Caco-2 (cell line): Measurements from ENCODE around the gene ABI2. TPM values are rescaled to one million over a fixed set of nuclear protein-coding genes. Genes with fewer than 3 reads are reported as not detected.

Experiments
- BruUV-seq: library from RNA; stranded (reverse); fragments of 400-500 nt; replicated peaks from 2 replicates; lab custom pipeline; 2021; lab: Mats Ljungman, UMichigan
- CTCF ChIA-PET: fragments of 300-600 bp; sonication (Branson Sonifier 250); formaldehyde crosslinking; loops from one replicate; lab custom pipeline; 2022; ENCODE audit warnings: antibody characterized with exemption; lab: Charles Lee
- POLR2A ChIA-PET: fragments of 300-600 bp; sonication (Branson Sonifier 250); formaldehyde crosslinking; loops from one replicate; lab custom pipeline; 2022; ENCODE audit warnings: antibody characterized with exemption; lab: Charles Lee
- DNase-seq, 2 experiments: peaks; one replicate each; pipeline versions ENCODE4 v3.0.0 to v3.0.0-alpha.2; 2020 to 2022
- H3K27me3 ChIP-seq: replicated peaks from 2 replicates; pipeline ENCODE4 v1.6.0; 2011; ENCODE audit warnings: low read length; ENCODE audit not compliant: control insufficient read depth, insufficient read depth
- H3K36me3 ChIP-seq: 2 replicates; pipeline ENCODE4 v1.5.1; 2011; ENCODE audit warnings: low read length; ENCODE audit not compliant: control insufficient read depth, insufficient read depth
- H3K4me1 ChIP-seq: fragments of 250-450 bp; sonication (Bioruptor Pico); 2 replicates; pipeline ENCODE4 v1.5.1; 2020; ENCODE audit warnings: mild to moderate bottlenecking
- H3K4me3 ChIP-seq: 2 replicates; pipeline ENCODE4 v1.5.1; 2011; ENCODE audit warnings: low read depth, mild to moderate bottlenecking, control low read depth, low read length
- H3K9me3 ChIP-seq: fragments of 250-450 bp; sonication (Bioruptor Pico); 2 replicates; pipeline ENCODE4 v1.5.1; 2020; ENCODE audit warnings: mild to moderate bottlenecking, moderate library complexity
- H3K27ac Mint-ChIP-seq: one replicate; pipeline ENCODE4 v1.8.0; 2022; ENCODE audit warnings: mixed read lengths; ENCODE audit not compliant: unreplicated experiment
- H3K27me3 Mint-ChIP-seq: one replicate; pipeline ENCODE4 v1.8.0; 2022; ENCODE audit warnings: mixed read lengths; ENCODE audit not compliant: insufficient read depth, unreplicated experiment
- H3K36me3 Mint-ChIP-seq: one replicate; pipeline ENCODE4 v1.8.0; 2022; ENCODE audit warnings: mild to moderate bottlenecking, mixed read lengths; ENCODE audit not compliant: insufficient read depth, unreplicated experiment
- H3K4me1 Mint-ChIP-seq: one replicate; pipeline ENCODE4 v1.8.0; 2022; ENCODE audit warnings: low read depth, mixed read lengths; ENCODE audit not compliant: unreplicated experiment
- H3K4me3 Mint-ChIP-seq: one replicate; pipeline ENCODE4 v1.8.0; 2022; ENCODE audit warnings: mild to moderate bottlenecking, moderate library complexity, mixed read lengths; ENCODE audit not compliant: unreplicated experiment
- H3K9me3 Mint-ChIP-seq: one replicate; pipeline ENCODE4 v1.8.0; 2022; ENCODE audit warnings: mixed read lengths; ENCODE audit not compliant: unreplicated experiment
- CTCF ChIP-seq, 2 experiments: fragments of 200-600 bp in 1 of 2; IDR thresholded peaks; 1 replicate in 1 of 2; 2 replicates in 1 of 2; pipeline versions ENCODE4 v1.5.1 to v1.8.0; 2011 to 2022; ENCODE audit warnings: antibody characterized with exemption in 1 of 2, control low read depth in 1 of 2, inconsistent platforms in 1 of 2, low read depth in 1 of 2, low read length in 1 of 2, mild to moderate bottlenecking in 1 of 2, moderate library complexity in 1 of 2; ENCODE audit not compliant: insufficient read depth in 1 of 2, severe bottlenecking in 1 of 2, unreplicated experiment in 1 of 2
- intact Hi-C: fragments of 100-400 bp; cut with micrococcal nuclease; formaldehyde crosslinking; loops from one replicate; pipeline ENCODE4 v1.10.0; 2022; ENCODE audit not compliant: unreplicated experiment
- total RNA-seq: library from RNA; stranded (reverse); gene quantifications from 2 replicates; pipeline ENCODE4 v1.2.3, GENCODE V29; 2022

Gene ABI2
- total RNA-seq, 1 experiment from 2014 or later = 60.0 TPM

GRCh38 chr2:203455209-203455608, 127.0 kb downstream of the ABI2 start:
- no peak overlapping the region for H3K4me3 Mint-ChIP-seq
- no peak overlapping the region for H3K4me3 ChIP-seq
- H3K9me3 Mint-ChIP-seq = no peaks in the 10 kb centered on the region
- H3K4me1 ChIP-seq = peaks cover 10% of the 10 kb centered on the region
- CTCF ChIA-PET = interaction anchor here (1.1 kb wide), 1 partner anchor 454 kb away, joined by 4 read pairs; no protein-coding TSS in a partner anchor
- H3K27ac Mint-ChIP-seq = no peak overlapping the region
- BruUV-seq = no TSS peak
- H3K36me3 ChIP-seq = peaks cover 3% of the 10 kb centered on the region
- no peak for TF ChIP-seq CTCF (IDR thresholded peaks at IDR 0.05; ENCODE audit: insufficient read depth in 1 of 2, low read depth in 1 of 2, low read length in 1 of 2, severe bottlenecking in 1 of 2, unreplicated experiment in 1 of 2)
- POLR2A ChIA-PET = interaction anchor here (0.6 kb wide), 1 partner anchor 23 kb away, joined by 4 read pairs; no protein-coding TSS in a partner anchor
- intact Hi-C loops = loop anchor here (1.0 to 10.0 kb wide), 3 partner anchors 230 to 620 kb away; no protein-coding TSS in a partner anchor
- H3K36me3 Mint-ChIP-seq = peaks cover 81% of the 10 kb centered on the region
- H3K4me1 Mint-ChIP-seq = peaks cover 13% of the 10 kb centered on the region
- no peaks in the 10 kb centered on the region for H3K9me3 ChIP-seq
- no peak for DNase-seq
- no peaks in the 10 kb centered on the region for H3K27me3 Mint-ChIP-seq
- no peaks in the 10 kb centered on the region for H3K27me3 ChIP-seq

GRCh38 chr2:203461746-203462145, 133.6 kb downstream of the ABI2 start:
- Histone ChIP-seq H3K4me1 (no peaks in the 10 kb centered on the region), H3K9me3 (no peaks in the 10 kb centered on the region), H3K27me3 (no peaks in the 10 kb centered on the region), H3K36me3 (peaks cover 2% of the 10 kb centered on the region; the same call in 1 of the 2 replicates), H3K4me3 (no peak overlapping the region)
- intact Hi-C loops = no loop called here
- Mint-ChIP-seq H3K9me3 (no peaks in the 10 kb centered on the region), H3K27ac (no peak overlapping the region), H3K4me1 (no peaks in the 10 kb centered on the region), H3K4me3 (no peak overlapping the region), H3K27me3 (no peaks in the 10 kb centered on the region), H3K36me3 (peaks cover 75% of the 10 kb centered on the region)
- TF ChIP-seq CTCF (IDR thresholded peaks at IDR 0.05; ENCODE audit: insufficient read depth in 1 of 2, low read depth in 1 of 2, low read length in 1 of 2, severe bottlenecking in 1 of 2, unreplicated experiment in 1 of 2) = no peak
- ChIA-PET CTCF (no interaction called here), POLR2A (no interaction called here)
- no peak for DNase-seq
- BruUV-seq = no TSS peak

- no peaks in the 10 kb centered on the region for H3K4me1 Mint-ChIP-seq
- Histone ChIP-seq H3K4me1 (no peaks in the 10 kb centered on the region), H3K36me3 (peaks cover 2% of the 10 kb centered on the region; the same call in 1 of the 2 replicates), H3K27me3 (no peaks in the 10 kb centered on the region), H3K9me3 (no peaks in the 10 kb centered on the region), H3K4me3 (no peak overlapping the region)
- DNase-seq = no peak
- no peak for TF ChIP-seq CTCF (IDR thresholded peaks at IDR 0.05; ENCODE audit: insufficient read depth in 1 of 2, low read depth in 1 of 2, low read length in 1 of 2, severe bottlenecking in 1 of 2, unreplicated experiment in 1 of 2)
- H3K36me3 Mint-ChIP-seq = peaks cover 70% of the 10 kb centered on the region
- H3K4me3 Mint-ChIP-seq = no peak overlapping the region
- intact Hi-C loops = no loop called here
- ChIA-PET POLR2A (no interaction called here), CTCF (interaction anchor here (0.7 kb wide), 1 partner anchor 90 kb away, joined by 3 read pairs; no protein-coding TSS in a partner anchor)
- H3K27ac Mint-ChIP-seq = no peak overlapping the region
- H3K9me3 Mint-ChIP-seq = no peaks in the 10 kb centered on the region
- no peaks in the 10 kb centered on the region for H3K27me3 Mint-ChIP-seq
- no TSS peak for BruUV-seq
These were observed 134.1 kb downstream of the ABI2 start for GRCh38 chr2:203462308-203462707.
